ENCODE results near the gene EMD. TPM values are rescaled to one million over a fixed set of nuclear protein-coding genes. Genes with fewer than 3 reads are reported as not detected.

EMD gene
- 79.6 and 84.7 TPM in 2 replicates for total RNA-seq (2021)
- percentile 67 among the genes with signal in this experiment for Bru-seq, nascent RNA
- BruChase-seq, experiment 1, labeled RNA remaining after a 2-hour chase: percentile 73 among the genes with signal in this experiment
- BruChase-seq, experiment 2, labeled RNA remaining after a 6-hour chase: percentile 92 among the genes with signal in this experiment
- long read RNA-seq, transcript EMD-202 (6 exons, 1,379 nt): major isoform, 13 of 16 reads
- long read RNA-seq, partial matches to known transcripts: 1 of 16 reads
- long read RNA-seq, other reads (novel, unspliced or antisense): 2 of 16 reads

GRCh38 chrX:154378799-154379568 is at the start of gene EMD:
Gene EMD, plus strand, starts transcription at chrX:154379295. Its CDS starts 190 bp downstream, at chrX:154379485.
- no peaks in the 10 kb centered on the region for H3K4me1 ChIP-seq (ENCODE audit: insufficient read depth, low read length, poor library complexity, severe bottlenecking)
- TF ChIP-seq EZH2 (IDR thresholded peaks at IDR 0.05; ENCODE audit: borderline replicate concordance, low read depth, low read length, poor library complexity, severe bottlenecking): no peak
- no peak for TF ChIP-seq CTCF (conservative IDR thresholded peaks at IDR 0.05; ENCODE audit: low read depth, low read length)
- intact Hi-C loops (cut with micrococcal nuclease; ENCODE audit: unreplicated experiment): no loop called here
- H3K4me3 ChIP-seq (ENCODE audit: low read depth, low read length, poor library complexity, severe bottlenecking): peak within 1 kb of the TSS; percentile 96
- peak within 1 kb of the TSS; percentile 100 for H3K27ac ChIP-seq (ENCODE audit: low read depth, low read length, poor library complexity, severe bottlenecking)
- H3K9me3 ChIP-seq (ENCODE audit: low read depth, low read length, poor library complexity, severe bottlenecking): no peaks in the 10 kb centered on the region
- no TSS peak for BruUV-seq (replicated peaks)
- CTCF ChIA-PET: no interaction called here
- POLR2A ChIA-PET (ENCODE audit: low non-redundant PET): interaction anchor here (1.0 kb wide), 1 partner anchor 10 kb away, joined by 8 read pairs; no protein-coding TSS in a partner anchor
- H3K36me3 ChIP-seq (ENCODE audit: insufficient read depth, low read length, poor library complexity, severe bottlenecking): no peaks in the 10 kb centered on the region
- DNase-seq (ENCODE audit: low spot score): peak; percentile 98
- H3K27me3 ChIP-seq (replicated peaks; ENCODE audit: insufficient read depth, low read depth, low read length, poor library complexity): no peaks in the 10 kb centered on the region

- intact Hi-C loops (cut with micrococcal nuclease; ENCODE audit: unreplicated experiment): no loop called here
- Histone ChIP-seq H3K36me3 (ENCODE audit: insufficient read depth, low read length, poor library complexity, severe bottlenecking) (no peaks in the 10 kb centered on the region), H3K27ac (ENCODE audit: low read depth, low read length, poor library complexity, severe bottlenecking) (no peak overlapping the region), H3K4me1 (ENCODE audit: insufficient read depth, low read length, poor library complexity, severe bottlenecking) (no peaks in the 10 kb centered on the region), H3K9me3 (ENCODE audit: low read depth, low read length, poor library complexity, severe bottlenecking) (no peaks in the 10 kb centered on the region), H3K27me3 (replicated peaks; ENCODE audit: insufficient read depth, low read depth, low read length, poor library complexity) (no peaks in the 10 kb centered on the region), H3K4me3 (ENCODE audit: low read depth, low read length, poor library complexity, severe bottlenecking) (no peak overlapping the region)
- DNase-seq (ENCODE audit: low spot score): no peak
- no peak for TF ChIP-seq CTCF (conservative IDR thresholded peaks at IDR 0.05; ENCODE audit: low read depth, low read length)
- no peak for TF ChIP-seq EZH2 (IDR thresholded peaks at IDR 0.05; ENCODE audit: borderline replicate concordance, low read depth, low read length, poor library complexity, severe bottlenecking)
- POLR2A ChIA-PET (ENCODE audit: low non-redundant PET): no interaction called here
- CTCF ChIA-PET: no interaction called here
- BruUV-seq (replicated peaks): no TSS peak
Measured at GRCh38 chrX:154332561-154332960, 46.5 kb upstream of the EMD start.

- no peak overlapping the region for H3K27ac ChIP-seq (ENCODE audit: low read depth, low read length, poor library complexity, severe bottlenecking)
- ChIA-PET CTCF (no interaction called here), POLR2A (ENCODE audit: low non-redundant PET) (no interaction called here)
- no peaks in the 10 kb centered on the region for H3K4me1 ChIP-seq (ENCODE audit: insufficient read depth, low read length, poor library complexity, severe bottlenecking)
- TF ChIP-seq EZH2 (IDR thresholded peaks at IDR 0.05; ENCODE audit: borderline replicate concordance, low read depth, low read length, poor library complexity, severe bottlenecking) (no peak), CTCF (conservative IDR thresholded peaks at IDR 0.05; ENCODE audit: low read depth, low read length) (no peak)
- no peaks in the 10 kb centered on the region for H3K36me3 ChIP-seq (ENCODE audit: insufficient read depth, low read length, poor library complexity, severe bottlenecking)
- no peak for DNase-seq (ENCODE audit: low spot score)
- intact Hi-C loops (cut with micrococcal nuclease; ENCODE audit: unreplicated experiment): no loop called here
- no TSS peak for BruUV-seq (replicated peaks)
- no peaks in the 10 kb centered on the region for H3K9me3 ChIP-seq (ENCODE audit: low read depth, low read length, poor library complexity, severe bottlenecking)
- no peaks in the 10 kb centered on the region for H3K27me3 ChIP-seq (replicated peaks; ENCODE audit: insufficient read depth, low read depth, low read length, poor library complexity)
- H3K4me3 ChIP-seq (ENCODE audit: low read depth, low read length, poor library complexity, severe bottlenecking): no peak overlapping the region
Measured at GRCh38 chrX:154333116-154333515, 46.0 kb upstream of the EMD start.
